Measurements from ENCODE around the gene PSME3IP1.
"Not testable (repeated sequence)": the region's sequence is repeated elsewhere in the genome, so short reads cannot be mapped to it uniquely, and the experiment has no call there.

Gene PSME3IP1

DNA sequence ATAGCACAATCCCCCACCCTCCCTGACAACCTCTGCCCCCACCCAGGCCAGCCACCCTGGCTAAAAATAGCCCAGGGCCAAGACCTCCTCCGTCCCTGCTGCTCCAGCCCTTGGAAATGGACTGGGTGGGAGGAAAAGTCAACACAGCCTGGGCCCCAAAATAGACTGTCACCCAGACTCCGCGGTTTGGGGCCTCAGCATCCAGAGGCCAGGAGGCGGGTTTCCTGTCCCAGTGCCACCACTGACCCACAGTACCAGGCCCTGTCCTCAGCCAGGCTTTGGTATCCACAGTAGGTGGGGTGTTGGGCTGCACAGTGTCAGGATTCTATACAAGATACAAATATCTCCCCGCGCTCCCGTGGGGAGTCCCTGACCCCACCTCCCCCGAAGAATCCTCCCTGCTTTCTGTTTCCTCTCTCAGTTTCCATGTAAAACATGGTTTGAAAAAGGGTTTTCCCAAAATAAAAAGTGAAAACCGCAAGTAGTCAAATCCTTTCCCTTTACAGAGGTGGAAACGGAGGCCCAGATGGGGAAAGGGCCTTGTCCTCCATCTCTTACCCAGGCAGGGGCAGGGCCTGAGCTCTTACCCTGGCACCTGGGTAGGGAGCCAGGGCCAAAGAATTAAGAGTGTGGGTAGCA, 73.3 kb downstream of the PSME3IP1 start:
- H3K4me3 Mint-ChIP-seq, result no peak overlapping the region
- H3K36me3 Mint-ChIP-seq, result no peaks in the 10 kb centered on the region
- no peak overlapping the region for H3K27ac Mint-ChIP-seq
- H3K9me3 Mint-ChIP-seq, result no peaks in the 10 kb centered on the region
- H3K27me3 Mint-ChIP-seq, result no peaks in the 10 kb centered on the region
- H3K4me1 Mint-ChIP-seq, result no peaks in the 10 kb centered on the region

DNA sequence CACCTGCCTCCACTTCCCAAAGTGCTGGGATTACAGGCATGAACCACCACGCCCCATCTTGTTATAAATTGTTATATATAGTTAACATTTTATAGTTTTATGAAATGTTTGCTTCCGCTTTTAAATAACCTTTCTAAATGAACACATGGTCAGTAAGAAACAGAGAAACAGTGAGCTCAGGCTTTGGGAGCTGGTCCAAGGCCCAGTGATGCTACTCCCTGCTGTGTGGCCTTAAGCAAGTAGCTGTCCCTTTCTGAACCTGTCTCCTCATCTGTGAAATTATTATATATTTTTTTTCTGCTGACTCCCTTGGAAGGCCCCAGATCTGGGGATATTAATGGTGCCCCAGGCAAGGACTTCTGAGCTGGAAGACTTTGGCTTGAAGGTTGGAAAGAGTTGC, 74.4 kb downstream of the PSME3IP1 start:
- Mint-ChIP-seq H3K9me3 (no peaks in the 10 kb centered on the region), H3K27me3 (no peaks in the 10 kb centered on the region), H3K27ac (no peak overlapping the region), H3K36me3 (no peaks in the 10 kb centered on the region), H3K4me1 (no peaks in the 10 kb centered on the region), H3K4me3 (no peak overlapping the region)

DNA sequence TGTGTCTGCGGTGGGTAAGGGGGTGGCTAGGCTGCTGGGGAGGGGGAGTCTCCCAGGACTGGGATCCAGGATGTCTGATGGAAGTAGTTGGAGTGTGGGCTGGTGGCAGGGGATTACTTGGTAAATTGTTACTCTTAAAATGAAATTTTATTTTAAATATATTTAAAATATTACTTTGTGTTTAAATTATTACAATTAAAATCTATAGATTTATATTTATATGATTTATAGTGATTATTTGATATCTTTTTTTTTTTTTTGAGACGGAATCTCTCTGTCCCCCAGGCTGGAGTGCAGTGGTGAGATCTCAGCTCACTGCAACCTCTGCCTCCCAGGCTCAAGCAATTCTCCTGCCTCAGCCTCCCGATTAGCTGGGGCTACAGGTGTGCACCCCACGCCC, 74.9 kb downstream of the PSME3IP1 start:
- Mint-ChIP-seq H3K27me3 (no peaks in the 10 kb centered on the region), H3K36me3 (no peaks in the 10 kb centered on the region), H3K4me1 (no peaks in the 10 kb centered on the region), H3K4me3 (no peak overlapping the region), H3K9me3 (no peaks in the 10 kb centered on the region), H3K27ac (no peak overlapping the region)

DNA sequence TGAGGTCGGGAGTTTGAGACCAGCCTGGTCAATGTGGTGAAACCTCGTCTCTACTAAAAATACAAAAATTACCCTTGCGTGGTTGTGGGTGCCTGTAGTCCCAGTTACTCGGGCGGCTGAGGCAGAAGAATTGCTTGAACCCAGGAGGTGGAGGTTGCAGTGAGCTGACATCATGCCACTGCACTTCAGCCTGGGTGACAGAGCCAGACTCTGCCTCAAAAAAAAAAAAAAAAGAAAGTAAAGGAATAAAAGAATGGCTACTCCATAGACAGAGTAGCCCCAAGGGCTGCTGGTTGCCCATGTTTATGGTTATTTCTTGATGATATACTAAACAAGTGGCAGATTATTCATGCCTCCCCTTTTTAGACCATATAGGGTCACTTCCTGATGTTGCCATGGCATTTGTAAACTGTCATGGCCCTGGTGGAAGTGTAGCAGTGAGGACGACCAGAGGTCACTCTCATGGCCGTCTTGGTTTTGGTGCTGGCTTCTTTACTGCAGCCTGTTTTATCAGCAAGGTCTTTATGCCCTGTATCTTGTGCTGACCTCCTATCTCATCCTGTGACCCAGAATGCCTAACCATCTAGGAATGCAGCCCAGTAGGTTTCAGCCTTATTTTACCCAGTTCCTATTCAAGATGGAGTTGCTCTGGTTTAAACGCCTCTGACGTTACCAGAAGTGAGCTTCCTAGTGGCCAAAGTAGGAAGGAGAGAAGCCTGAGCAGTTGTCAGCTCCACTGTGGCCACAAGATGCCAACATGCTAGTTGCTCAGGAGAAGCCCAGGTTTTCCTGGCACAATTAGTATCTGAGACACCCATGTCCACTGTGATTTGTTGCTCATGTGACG, 76.4 kb downstream of the PSME3IP1 start:
- not testable (repeated sequence) for H3K9me3 Mint-ChIP-seq, H3K4me1 Mint-ChIP-seq

DNA sequence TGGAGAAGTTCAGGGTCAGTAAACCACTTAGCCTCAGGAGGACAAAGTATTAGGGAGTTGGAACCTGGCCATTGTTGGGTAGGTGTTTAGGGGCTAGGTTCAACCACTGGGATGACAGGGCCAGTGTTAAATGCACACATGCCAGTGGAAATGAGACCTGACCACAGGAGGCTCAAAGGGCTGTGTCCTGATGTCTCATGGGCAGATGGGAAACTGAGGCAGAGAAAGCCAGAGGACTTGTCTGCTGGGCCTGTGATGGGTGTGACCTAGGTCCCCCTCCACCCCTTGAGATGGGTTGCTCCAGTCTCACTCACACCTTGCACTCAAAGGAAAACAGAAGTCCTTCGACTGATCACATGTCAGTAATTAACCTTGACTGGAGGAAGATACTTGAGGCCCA, 77.4 kb downstream of the PSME3IP1 start:
- Mint-ChIP-seq H3K4me1 (peaks cover 9% of the 10 kb centered on the region), H3K27me3 (no peaks in the 10 kb centered on the region), H3K27ac (no peak overlapping the region), H3K9me3 (no peaks in the 10 kb centered on the region), H3K4me3 (no peak overlapping the region), H3K36me3 (no peaks in the 10 kb centered on the region)

More for the DNA sequence above, 76.4 kb downstream of the PSME3IP1 start:
- H3K27ac Mint-ChIP-seq, H3K4me3 Mint-ChIP-seq, H3K36me3 Mint-ChIP-seq, H3K27me3 Mint-ChIP-seq: not testable (repeated sequence)

DNA sequence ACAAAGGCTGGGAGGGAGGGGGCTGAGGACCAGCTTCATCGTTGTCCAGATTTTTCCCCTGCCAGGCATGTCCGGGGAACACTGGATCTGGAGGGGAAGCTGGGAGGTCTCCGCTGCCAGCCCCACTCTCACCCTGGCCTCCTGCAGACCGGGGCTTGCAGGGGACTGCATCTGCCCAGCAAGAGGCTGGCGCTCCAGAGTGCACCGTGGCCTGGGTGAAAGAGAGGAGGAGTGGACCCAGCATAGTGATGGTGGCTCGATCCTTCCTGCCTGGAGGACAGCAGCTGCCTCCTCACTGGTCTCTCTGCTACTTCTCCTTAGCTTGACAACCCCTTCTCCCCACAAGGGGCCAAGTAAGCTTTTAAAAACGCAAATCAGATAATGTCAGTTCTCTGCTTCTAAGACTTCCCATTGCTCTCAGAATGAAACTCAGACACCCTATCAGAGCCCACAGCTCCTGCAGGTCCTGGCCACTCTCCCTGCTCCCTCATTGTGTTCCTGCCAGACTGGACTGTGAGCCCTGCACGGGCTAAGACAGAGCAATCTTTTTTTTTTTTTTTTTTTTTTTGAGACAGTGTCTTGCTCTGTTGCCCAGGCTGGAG, 78.4 kb downstream of the PSME3IP1 start:
- H3K36me3 Mint-ChIP-seq, result no peaks in the 10 kb centered on the region
- no peaks in the 10 kb centered on the region for H3K27me3 Mint-ChIP-seq
- peaks cover 9% of the 10 kb centered on the region for H3K4me1 Mint-ChIP-seq
- no peak overlapping the region for H3K4me3 Mint-ChIP-seq
- no peak overlapping the region for H3K27ac Mint-ChIP-seq
- no peaks in the 10 kb centered on the region for H3K9me3 Mint-ChIP-seq

DNA sequence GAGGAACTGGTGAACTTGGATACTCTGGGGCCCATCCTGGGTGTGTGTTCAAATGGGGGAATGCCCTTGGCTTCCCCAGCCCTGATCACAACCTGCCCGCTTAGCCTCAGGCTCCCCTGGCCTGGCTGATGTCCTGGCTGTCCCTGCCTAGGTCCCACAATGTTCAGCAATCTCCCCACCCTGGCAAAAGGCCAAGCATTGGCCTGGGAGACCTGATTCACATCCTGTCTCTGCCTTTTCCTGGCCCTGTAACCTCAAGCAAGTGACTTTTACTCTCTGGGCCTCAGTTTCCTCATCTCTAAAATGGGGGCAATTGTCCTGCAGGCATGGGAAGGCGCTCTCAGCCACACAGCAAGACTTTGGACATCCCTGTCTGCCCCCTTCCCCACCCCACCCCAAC, 79.1 kb downstream of the PSME3IP1 start:
- Mint-ChIP-seq H3K27ac (no peak overlapping the region), H3K9me3 (no peaks in the 10 kb centered on the region), H3K4me3 (no peak overlapping the region), H3K27me3 (no peaks in the 10 kb centered on the region), H3K4me1 (peaks cover 9% of the 10 kb centered on the region), H3K36me3 (no peaks in the 10 kb centered on the region)

DNA sequence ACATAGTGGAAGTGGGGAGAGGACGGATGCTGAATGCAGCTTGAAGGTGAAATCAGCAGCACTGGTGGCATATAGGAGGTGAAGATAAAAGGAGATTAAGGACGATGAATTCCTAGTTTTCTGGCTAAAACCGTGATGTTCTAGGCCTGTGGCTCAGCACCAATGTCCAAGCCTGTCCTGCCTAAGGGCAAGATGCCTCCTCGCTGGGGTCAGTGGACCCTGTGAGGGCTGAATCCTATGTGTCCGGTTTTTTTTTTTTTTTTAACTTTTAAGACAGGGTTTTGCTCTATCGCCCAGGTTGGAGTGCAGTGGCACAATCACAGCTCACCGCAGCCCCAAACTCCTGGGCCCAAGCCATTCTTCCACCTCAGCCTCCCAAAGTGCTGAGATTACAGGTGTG, 80.7 kb downstream of the PSME3IP1 start:
- Mint-ChIP-seq H3K36me3 (no peaks in the 10 kb centered on the region), H3K27me3 (no peaks in the 10 kb centered on the region), H3K4me1 (peaks cover 10% of the 10 kb centered on the region), H3K9me3 (no peaks in the 10 kb centered on the region), H3K27ac (peak overlapping the region; percentile 24), H3K4me3 (no peak overlapping the region)

DNA sequence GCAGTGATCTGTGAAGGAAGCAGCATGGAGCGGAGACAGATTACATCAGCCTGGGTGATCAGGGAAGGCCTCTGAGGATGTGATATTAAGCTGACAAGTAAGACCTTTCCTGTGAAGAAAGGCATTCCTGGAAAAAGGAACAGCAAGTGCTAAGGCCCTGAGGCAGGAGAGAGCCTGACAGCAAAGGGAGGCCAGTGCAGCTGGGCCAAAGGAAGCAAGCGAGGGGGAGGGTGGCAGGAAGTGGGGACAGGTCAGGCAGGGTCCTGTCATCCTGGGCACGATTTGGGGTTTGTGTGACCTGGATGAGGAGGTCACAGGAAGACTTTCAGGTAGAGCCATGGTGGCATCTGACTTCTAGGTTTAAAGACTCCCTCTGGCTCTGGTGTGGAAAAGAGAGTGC, 81.1 kb downstream of the PSME3IP1 start:
- peaks cover 14% of the 10 kb centered on the region for H3K4me1 Mint-ChIP-seq

DNA sequence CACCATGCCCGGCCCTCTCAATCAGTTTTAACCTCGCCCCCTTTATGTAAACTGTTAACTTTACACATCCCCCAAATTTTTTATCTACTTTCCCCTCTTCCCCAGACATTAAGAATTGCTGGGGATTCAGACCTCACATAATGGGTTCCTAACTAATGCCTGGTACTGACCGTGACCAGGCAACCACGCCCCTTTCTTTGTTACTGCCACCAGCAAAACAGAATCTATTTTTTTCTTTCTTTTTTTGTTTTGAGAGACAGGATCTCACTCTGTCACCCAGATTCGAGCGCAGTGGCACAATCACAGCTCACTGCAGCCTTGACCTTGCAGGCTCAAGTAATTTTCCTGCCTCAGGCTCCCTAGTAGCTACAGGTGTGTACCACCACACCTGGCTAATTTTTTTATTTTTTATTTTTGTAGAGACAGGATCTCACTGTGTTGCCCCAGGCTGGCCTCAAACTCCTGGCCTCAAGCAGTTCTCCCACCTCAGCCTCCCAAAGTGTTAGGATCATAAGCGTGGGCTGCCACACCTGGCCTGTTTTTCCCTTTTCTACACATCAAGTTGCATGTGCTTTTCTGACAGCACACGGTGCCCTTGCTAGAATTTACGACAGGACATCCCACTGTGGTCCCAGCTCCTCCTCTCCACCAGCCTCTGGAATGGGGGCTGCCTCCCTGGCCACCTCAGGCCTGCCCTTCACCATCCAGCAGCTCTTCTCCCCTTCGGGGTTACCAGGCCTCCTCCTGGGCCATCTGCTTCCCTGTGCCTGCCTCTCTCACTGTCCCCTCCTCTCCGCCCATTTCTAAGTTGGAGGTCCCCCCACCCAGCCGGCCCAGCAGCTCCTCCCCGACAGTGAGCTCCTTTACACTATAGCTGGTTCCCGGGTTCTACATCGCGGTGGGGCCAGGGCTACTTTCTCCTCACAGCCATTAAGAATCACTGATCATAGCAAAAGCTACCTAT, 82.7 kb downstream of the PSME3IP1 start:
- Mint-ChIP-seq H3K4me1 (peaks cover 14% of the 10 kb centered on the region), H3K36me3 (no peaks in the 10 kb centered on the region), H3K4me3 (no peak overlapping the region), H3K9me3 (no peaks in the 10 kb centered on the region), H3K27ac (no peak overlapping the region), H3K27me3 (no peaks in the 10 kb centered on the region)

More for the DNA sequence above, 81.1 kb downstream of the PSME3IP1 start:
- Mint-ChIP-seq H3K27me3 (no peaks in the 10 kb centered on the region), H3K9me3 (no peaks in the 10 kb centered on the region), H3K36me3 (no peaks in the 10 kb centered on the region), H3K4me3 (no peak overlapping the region), H3K27ac (peak overlapping the region; percentile 24)
